SK-N-SH (cell line): ENCODE results near the gene RTN4RL1. TPM values are rescaled to one million over a fixed set of nuclear protein-coding genes. Genes with fewer than 3 reads are reported as not detected.

Source experiments
- CTCF ChIA-PET: fragments of 300-600, 350-600 bp; formaldehyde crosslinking; extraction: SDS; loops from one replicate; lab custom pipeline; 2021; lab: Yijun Ruan, JAX
- POLR2A ChIA-PET: fragments of 350-600 bp; sonication (Branson Sonifier 250); formaldehyde crosslinking; extraction: SDS; loops from one replicate; lab custom pipeline; 2020; ENCODE audit warnings: antibody characterized with exemption, inconsistent platforms; lab: Yijun Ruan, JAX
- DNase-seq: peaks from one replicate; pipeline ENCODE4 v3.0.0; 2012
- H2AFZ ChIP-seq: fragments of 200-600 bp; sonication (generic); 2 replicates; pipeline ENCODE4 v1.8.1; 2016; ENCODE audit warnings: antibody characterized with exemption, mild to moderate bottlenecking, low read depth
- H3F3A ChIP-seq: fragments of 200-600 bp; sonication (generic); replicated peaks from 2 replicates; pipeline ENCODE3; 2016; ENCODE audit warnings: antibody characterized with exemption, mild to moderate bottlenecking; ENCODE audit not compliant: insufficient read depth
- H3K27ac ChIP-seq, 2 experiments: fragments of 200-500 bp in 1 of 2; fragments of 200-600 bp in 1 of 2; sonication (Bioruptor generic) in 1 of 2; sonication (generic), shearing (Covaris generic) in 1 of 2; 2 replicates each; pipeline versions ENCODE4 v1.5.1 to v1.6.1; 2014 to 2016; ENCODE audit warnings: low read depth in 2 of 2, inconsistent platforms in 1 of 2, low read length in 1 of 2, mild to moderate bottlenecking in 1 of 2, mixed read lengths in 1 of 2
- H3K27me3 ChIP-seq: fragments of 200-600 bp; sonication (generic), shearing (Covaris generic); 2 replicates; pipeline ENCODE4 v1.6.1; 2016; ENCODE audit warnings: mixed run types; ENCODE audit not compliant: insufficient read depth
- H3K36me3 ChIP-seq, 2 experiments: fragments of 200-500 bp in 1 of 2; fragments of 200-600 bp in 1 of 2; sonication (Bioruptor generic) in 1 of 2; sonication (generic) in 1 of 2; replicated peaks in 1 of 2; 2 replicates each; pipeline versions ENCODE3 to v1.5.1; 2014 to 2016; ENCODE audit warnings: low read length in 1 of 2, mild to moderate bottlenecking in 1 of 2; ENCODE audit not compliant: insufficient read depth in 2 of 2, control insufficient read depth in 1 of 2
- H3K4me1 ChIP-seq, 2 experiments: fragments of 200-500 bp in 1 of 2; fragments of 200-600 bp in 1 of 2; sonication (Bioruptor generic) in 1 of 2; sonication (generic), shearing (Covaris generic) in 1 of 2; 2 replicates each; pipeline versions ENCODE4 v1.5.1 to v1.6.1; 2014 to 2016; ENCODE audit warnings: low read depth in 1 of 2, low read length in 1 of 2, mixed run types in 1 of 2; ENCODE audit not compliant: insufficient read depth in 2 of 2, control insufficient read depth in 1 of 2
- H3K4me2 ChIP-seq: fragments of 200-600 bp; sonication (generic), shearing (Covaris generic); 2 replicates; pipeline ENCODE4 v1.6.1; 2017; ENCODE audit warnings: mixed run types
- H3K4me3 ChIP-seq, 2 experiments: fragments of 200-500 bp in 1 of 2; fragments of 200-600 bp in 1 of 2; sonication (Bioruptor generic) in 1 of 2; sonication (generic), shearing (Covaris generic) in 1 of 2; 2 replicates each; pipeline versions ENCODE4 v1.5.1 to v1.8.1; 2014 to 2016; ENCODE audit warnings: low read depth in 2 of 2, inconsistent platforms in 1 of 2, low read length in 1 of 2, mild to moderate bottlenecking in 1 of 2, mixed read lengths in 1 of 2, moderate library complexity in 1 of 2
- H3K79me2 ChIP-seq: fragments of 200-600 bp; sonication (generic); 2 replicates; pipeline ENCODE4 v1.8.1; 2017; ENCODE audit warnings: mild to moderate bottlenecking; ENCODE audit not compliant: insufficient read depth
- H3K9ac ChIP-seq: fragments of 200-600 bp; sonication (generic); 2 replicates; pipeline ENCODE4 v1.6.1; 2017; ENCODE audit warnings: mixed run types
- H3K9me2 ChIP-seq: fragments of 200-600 bp; sonication (generic); 2 replicates; pipeline ENCODE4 v1.6.1; 2017; ENCODE audit warnings: mixed run types
- H3K9me3 ChIP-seq: fragments of 200-600 bp; sonication (generic); 2 replicates; pipeline ENCODE4 v1.6.1; 2017; ENCODE audit warnings: mixed run types, mild to moderate bottlenecking, moderate library complexity
- H4K20me1 ChIP-seq: fragments of 200-600 bp; sonication (generic); 2 replicates; pipeline ENCODE4 v1.6.1; 2017; ENCODE audit warnings: mild to moderate bottlenecking, mixed run types; ENCODE audit not compliant: insufficient read depth
- EP300 ChIP-seq, 2 experiments: IDR thresholded peaks; 2 replicates each; pipeline versions ENCODE4 v1.4.0 to v1.6.1; 2012; ENCODE audit warnings: borderline replicate concordance in 1 of 2, low read depth in 1 of 2, low read length in 1 of 2
- FOSL2 ChIP-seq: IDR thresholded peaks from 2 replicates; pipeline ENCODE4 v1.4.0; 2012; ENCODE audit warnings: low read depth, mild to moderate bottlenecking, moderate library complexity, borderline replicate concordance
- FOXM1 ChIP-seq: IDR thresholded peaks from 2 replicates; pipeline ENCODE4 v1.4.0; 2012; ENCODE audit warnings: low read depth, mild to moderate bottlenecking
- GATA2 ChIP-seq: sonication (generic); formaldehyde crosslinking; IDR thresholded peaks from 2 replicates; pipeline ENCODE4 v1.5.0; 2020; ENCODE audit warnings: mild to moderate bottlenecking, missing genetic modification reagents
- JUND ChIP-seq: IDR thresholded peaks from 2 replicates; pipeline ENCODE4 v1.4.0; 2012
- MEF2A ChIP-seq: IDR thresholded peaks from 2 replicates; pipeline ENCODE4 v1.4.0; 2012; ENCODE audit warnings: low read depth, borderline replicate concordance
- MXI1 ChIP-seq: IDR thresholded peaks from 2 replicates; pipeline ENCODE4 v1.6.1; 2012; ENCODE audit warnings: mild to moderate bottlenecking, low read depth, low read length, improper control_type of control experiment
- NRF1 ChIP-seq: IDR thresholded peaks from 2 replicates; pipeline ENCODE4 v1.6.1; 2012; ENCODE audit warnings: low read depth, mild to moderate bottlenecking, low read length
- POLR2AphosphoS5 ChIP-seq: IDR thresholded peaks from 2 replicates; pipeline ENCODE4 v1.6.1; 2012; ENCODE audit warnings: low read depth, low read length
- RCOR1 ChIP-seq: fragments of 150-350 bp; IDR thresholded peaks from 2 replicates; pipeline ENCODE4 v1.6.1; 2017; ENCODE audit warnings: antibody characterized with exemption, low read length
- RFX5 ChIP-seq: IDR thresholded peaks from 2 replicates; pipeline ENCODE4 v1.6.1; 2012; ENCODE audit warnings: mild to moderate bottlenecking, improper control_type of control experiment, low read length
- RXRA ChIP-seq: IDR thresholded peaks from 2 replicates; pipeline ENCODE4 v1.4.0; 2012; ENCODE audit warnings: low read depth, mild to moderate bottlenecking, borderline replicate concordance
- SIN3A ChIP-seq: IDR thresholded peaks from 2 replicates; pipeline ENCODE4 v1.6.1; 2012; ENCODE audit warnings: low read depth, mild to moderate bottlenecking, low read length, moderate library complexity, borderline replicate concordance
- SMC3 ChIP-seq: IDR thresholded peaks from 2 replicates; pipeline ENCODE4 v1.6.1; 2012; ENCODE audit warnings: low read depth, low read length, improper control_type of control experiment
- TAF1 ChIP-seq: IDR thresholded peaks from 2 replicates; pipeline ENCODE4 v1.6.1; 2012; ENCODE audit warnings: low read depth, mild to moderate bottlenecking, low read length, moderate library complexity, borderline replicate concordance
- YY1 ChIP-seq: IDR thresholded peaks from 2 replicates; pipeline ENCODE4 v1.4.0; 2012; ENCODE audit warnings: low read depth, mild to moderate bottlenecking
- WGBS: methylation state at CpG from one replicate; pipeline ENCODE4 v1.1.6; 2017; ENCODE audit warnings: low lambda C conversion rate; 5-methylcytosine and 5-hydroxymethylcytosine counted together
- polyA plus RNA-seq, 3 experiments: library from polyadenylated mRNA; depleted of rRNA; stranded (reverse); fragments of >200 nt; gene quantifications; 2 replicates each; pipeline ENCODE4 v1.2.3, GENCODE V29; 2012
- TF ChIP-seq, protein P1 (sequence below): fragments of 150-350 bp; IDR thresholded peaks from 2 replicates; pipeline ENCODE4 v1.6.1; 2017; ENCODE audit warnings: antibody characterized with exemption, low read length, low read depth, borderline replicate concordance
- TF ChIP-seq, protein P2 (sequence below): IDR thresholded peaks from 2 replicates; pipeline ENCODE4 v1.4.0; 2012; ENCODE audit warnings: low read depth
- TF ChIP-seq, protein P3 (sequence below): IDR thresholded peaks from 2 replicates; pipeline ENCODE4 v1.4.0; 2012; ENCODE audit warnings: low read depth, borderline replicate concordance

RTN4RL1 gene
- polyA plus RNA-seq, 1 of the 3 experiments (the other 2 are of a cell fraction): 0.07 TPM

DNA sequence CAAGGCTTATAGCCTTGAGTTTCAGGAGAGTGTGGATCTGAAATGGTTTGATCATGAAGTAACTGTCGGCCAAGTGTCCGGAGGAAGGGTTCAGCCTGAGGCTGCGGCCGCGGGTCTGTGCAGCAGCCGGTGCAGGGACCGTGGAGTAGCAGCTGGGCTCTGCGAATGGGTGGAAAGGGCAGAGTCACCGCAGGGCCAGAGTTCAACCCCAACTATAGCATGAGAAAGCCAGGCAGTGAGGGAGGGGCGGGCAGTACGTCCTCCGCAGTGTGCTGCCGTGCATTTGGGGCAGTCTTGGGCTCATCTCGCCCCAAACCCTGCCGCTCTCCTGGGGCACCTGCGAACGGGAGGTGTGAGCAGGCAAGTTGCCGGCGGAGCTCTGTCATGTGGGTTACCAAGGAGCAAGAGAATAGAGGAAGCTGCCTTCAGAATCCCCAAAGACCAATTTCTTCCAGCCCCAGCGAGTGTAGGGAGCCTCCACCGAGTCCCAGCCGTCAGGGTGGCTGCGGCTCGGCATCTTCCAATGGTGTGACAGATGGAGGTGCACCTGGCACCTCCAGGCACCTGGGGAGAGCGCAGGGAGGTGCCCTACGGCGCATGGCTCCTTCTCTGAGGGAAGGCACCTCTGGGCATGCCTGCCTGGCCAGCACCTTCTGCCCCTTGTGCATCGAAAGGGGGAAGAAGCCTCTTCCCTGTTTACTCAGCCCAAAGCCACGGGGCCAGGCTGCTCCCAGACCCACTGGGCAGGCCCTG is 108.0 kb downstream of the RTN4RL1 start:
- ChIA-PET CTCF (interaction anchor here (1.0 to 1.9 kb wide), 3 partner anchors 8 to 109 kb away, joined by 3 to 7 read pairs (median 5); no protein-coding TSS in a partner anchor), POLR2A (no interaction called here)
- no peak overlapping the region for H3K4me2 ChIP-seq
- TF ChIP-seq, protein P1, sequence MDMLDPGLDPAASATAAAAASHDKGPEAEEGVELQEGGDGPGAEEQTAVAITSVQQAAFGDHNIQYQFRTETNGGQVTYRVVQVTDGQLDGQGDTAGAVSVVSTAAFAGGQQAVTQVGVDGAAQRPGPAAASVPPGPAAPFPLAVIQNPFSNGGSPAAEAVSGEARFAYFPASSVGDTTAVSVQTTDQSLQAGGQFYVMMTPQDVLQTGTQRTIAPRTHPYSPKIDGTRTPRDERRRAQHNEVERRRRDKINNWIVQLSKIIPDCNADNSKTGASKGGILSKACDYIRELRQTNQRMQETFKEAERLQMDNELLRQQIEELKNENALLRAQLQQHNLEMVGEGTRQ: no peak
- no peak for TF ChIP-seq YY1
- no peak for TF ChIP-seq RFX5
- TF ChIP-seq, all 33 proteins: peak for 0
- no peaks in the 10 kb centered on the region for H3K79me2 ChIP-seq
- H3K4me1 ChIP-seq: no peaks in the 10 kb centered on the region
- no peak overlapping the region for H3K4me3 ChIP-seq
- H3K9me2 ChIP-seq: no peaks in the 10 kb centered on the region
- no peak overlapping the region for H3K27ac ChIP-seq
- no peaks in the 10 kb centered on the region for H3K36me3 ChIP-seq
- no peaks in the 10 kb centered on the region for H4K20me1 ChIP-seq
- peaks cover 7% of the 10 kb centered on the region; the same call in 1 of the 2 replicates for H3K27me3 ChIP-seq
- DNase-seq: no peak
- WGBS: 81% methylated on average over 19 of the region's 29 CpGs
- H3F3A ChIP-seq: no peaks in the 10 kb centered on the region
- no peaks in the 10 kb centered on the region for H3K9me3 ChIP-seq
- no peak overlapping the region for H2AFZ ChIP-seq
- H3K9ac ChIP-seq: no peak overlapping the region

DNA sequence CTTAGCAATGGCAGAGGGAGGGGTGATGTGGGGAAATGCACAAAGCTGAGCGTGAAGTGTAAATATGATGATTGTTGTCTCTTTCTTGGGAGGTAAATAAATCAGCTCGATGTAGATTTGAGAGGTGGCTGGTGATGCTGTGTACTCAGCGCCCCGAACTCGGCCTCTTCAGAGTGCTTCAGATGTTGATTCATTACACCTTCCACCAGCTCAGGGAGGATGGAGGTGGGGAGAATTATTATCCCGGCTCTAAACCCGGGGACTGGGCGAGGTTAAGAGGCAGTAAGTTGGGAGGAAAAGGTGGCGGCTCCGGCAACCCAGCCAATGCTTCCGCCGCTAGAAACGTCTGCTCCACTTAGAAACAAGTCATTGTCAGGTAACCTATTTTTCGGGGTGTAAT is 108.8 kb downstream of the RTN4RL1 start:
- H3K9ac ChIP-seq: no peak overlapping the region
- no peaks in the 10 kb centered on the region for H3K36me3 ChIP-seq
- no peak overlapping the region for H3K27ac ChIP-seq
- H3K79me2 ChIP-seq: no peaks in the 10 kb centered on the region
- H2AFZ ChIP-seq: no peak overlapping the region
- 75% methylated on average over 14 of the region's 14 CpGs for WGBS
- ChIA-PET POLR2A (no interaction called here), CTCF (interaction anchor here (1.0 to 1.9 kb wide), 3 partner anchors 7 to 110 kb away, joined by 3 to 7 read pairs (median 5); no protein-coding TSS in a partner anchor)
- H3K4me3 ChIP-seq: no peak overlapping the region
- no peaks in the 10 kb centered on the region for H3F3A ChIP-seq
- H3K9me3 ChIP-seq: no peaks in the 10 kb centered on the region
- no peaks in the 10 kb centered on the region for H3K4me1 ChIP-seq
- H3K4me2 ChIP-seq: no peak overlapping the region
- TF ChIP-seq MEF2A: no peak
- TF ChIP-seq, protein P2, sequence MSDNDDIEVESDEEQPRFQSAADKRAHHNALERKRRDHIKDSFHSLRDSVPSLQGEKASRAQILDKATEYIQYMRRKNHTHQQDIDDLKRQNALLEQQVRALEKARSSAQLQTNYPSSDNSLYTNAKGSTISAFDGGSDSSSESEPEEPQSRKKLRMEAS: no peak
- no peak for TF ChIP-seq SIN3A
- no peak for TF ChIP-seq RCOR1
- TF ChIP-seq, all 33 proteins: peak for 0
- no peaks in the 10 kb centered on the region for H3K9me2 ChIP-seq
- no peaks in the 10 kb centered on the region for H4K20me1 ChIP-seq
- no peak for DNase-seq
- H3K27me3 ChIP-seq: peaks cover 7% of the 10 kb centered on the region; the same call in 1 of the 2 replicates

DNA sequence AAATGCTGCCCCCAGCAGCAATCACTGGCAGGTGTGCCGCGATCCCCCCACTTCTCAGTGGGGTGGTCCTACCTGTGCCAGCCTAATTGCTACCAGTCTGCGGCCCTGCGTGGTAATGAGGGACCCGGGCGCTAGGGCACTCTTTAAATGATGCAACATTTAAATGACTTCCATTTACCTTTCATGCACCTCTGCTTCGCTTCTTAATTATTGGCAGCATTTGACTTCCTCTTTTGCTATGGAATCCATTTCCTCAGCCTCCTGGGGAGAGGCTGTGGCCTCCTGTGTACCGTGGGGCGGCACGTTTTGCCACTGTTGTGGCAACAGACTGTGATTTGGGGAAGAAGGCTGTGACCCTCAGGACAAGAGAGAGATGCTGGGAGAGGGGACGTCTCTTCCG is 109.2 kb downstream of the RTN4RL1 start:
- 75% methylated on average over 12 of the region's 12 CpGs for WGBS
- DNase-seq: no peak
- TF ChIP-seq NRF1: no peak
- TF ChIP-seq, protein P1: no peak
- no peak for TF ChIP-seq SMC3
- no peak for TF ChIP-seq GATA2 (CRISPR knock-in tag)
- no peak for TF ChIP-seq RXRA
- no peak for TF ChIP-seq MXI1
- TF ChIP-seq, protein P3, sequence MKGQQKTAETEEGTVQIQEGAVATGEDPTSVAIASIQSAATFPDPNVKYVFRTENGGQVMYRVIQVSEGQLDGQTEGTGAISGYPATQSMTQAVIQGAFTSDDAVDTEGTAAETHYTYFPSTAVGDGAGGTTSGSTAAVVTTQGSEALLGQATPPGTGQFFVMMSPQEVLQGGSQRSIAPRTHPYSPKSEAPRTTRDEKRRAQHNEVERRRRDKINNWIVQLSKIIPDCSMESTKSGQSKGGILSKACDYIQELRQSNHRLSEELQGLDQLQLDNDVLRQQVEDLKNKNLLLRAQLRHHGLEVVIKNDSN: no peak
- no peak for TF ChIP-seq FOSL2
- TF ChIP-seq JUND: no peak
- no peak for TF ChIP-seq FOXM1
- TF ChIP-seq YY1: no peak
- TF ChIP-seq TAF1: no peak
- no peak for TF ChIP-seq RCOR1
- no peak for TF ChIP-seq POLR2AphosphoS5
- no peak for TF ChIP-seq EP300 (IDR thresholded peaks at IDR 0.05; ENCODE audit: borderline replicate concordance in 1 of 2, low read depth in 1 of 2, low read length in 1 of 2)
- Histone ChIP-seq H3K27me3 (peaks cover 7% of the 10 kb centered on the region; the same call in 1 of the 2 replicates), H3K4me2 (no peak overlapping the region), H3K9me3 (no peaks in the 10 kb centered on the region), H3K9ac (no peak overlapping the region), H3K4me3 (no peak overlapping the region), H3K9me2 (no peaks in the 10 kb centered on the region), H3K79me2 (no peaks in the 10 kb centered on the region), H3K27ac (no peak overlapping the region), H3K4me1 (no peaks in the 10 kb centered on the region), H2AFZ (no peak overlapping the region), H4K20me1 (no peaks in the 10 kb centered on the region), H3K36me3 (no peaks in the 10 kb centered on the region), H3F3A (no peaks in the 10 kb centered on the region)
- CTCF ChIA-PET: interaction anchor here (1.9 to 2.7 kb wide), 2 partner anchors 110 kb away, joined by 7 to 19 read pairs; partner anchors contain the start of gene RTN4RL1
- POLR2A ChIA-PET: no interaction called here
